Fibroblast of lung (primary cell): ENCODE results near the gene PTPRS. TPM values are rescaled to one million over a fixed set of nuclear protein-coding genes. Genes with fewer than 3 reads are reported as not detected.

Experiments
- DNase-seq, 2 donors: peaks; one replicate each; pipeline versions ENCODE4 v3.0.0 to v3.0.0-alpha.2; 2010; ENCODE audit warnings: low read depth in 2 of 2
- H2AFZ ChIP-seq: 2 replicates; pipeline ENCODE4 v1.5.1; 2012; ENCODE audit warnings: low read length, control low read depth, inconsistent platforms
- H3K27ac ChIP-seq: 2 replicates; pipeline ENCODE4 v1.5.1; 2011; ENCODE audit warnings: low read length, control low read depth; ENCODE audit not compliant: insufficient read depth
- H3K27me3 ChIP-seq: 2 replicates; pipeline ENCODE4 v1.5.1; 2011; ENCODE audit warnings: mild to moderate bottlenecking, low read length; ENCODE audit not compliant: control insufficient read depth, insufficient read depth
- H3K36me3 ChIP-seq: 2 replicates; pipeline ENCODE4 v1.5.1; 2011; ENCODE audit warnings: low read length; ENCODE audit not compliant: control insufficient read depth, insufficient read depth
- H3K4me1 ChIP-seq: 2 replicates; pipeline ENCODE4 v1.5.1; 2011; ENCODE audit warnings: low read length; ENCODE audit not compliant: control insufficient read depth, insufficient read depth; ENCODE audit errors: extremely low read depth
- H3K4me2 ChIP-seq: 2 replicates; pipeline ENCODE4 v1.5.1; 2011; ENCODE audit warnings: low read length, control low read depth; ENCODE audit not compliant: insufficient read depth; ENCODE audit errors: extremely low read depth
- H3K4me3 ChIP-seq, 4 experiments: fragments of 200-600 bp in 1 of 4; sonication (generic) in 1 of 4; replicated peaks in 1 of 4; 2 replicates each; pipeline ENCODE4 v1.5.1; 2011 to 2016; ENCODE audit warnings: low read length in 4 of 4, low read depth in 3 of 4, mild to moderate bottlenecking in 3 of 4, control low read depth in 2 of 4, inconsistent platforms in 1 of 4, mixed read lengths in 1 of 4; ENCODE audit not compliant: insufficient read depth in 1 of 4; ENCODE audit errors: control extremely low read depth in 1 of 4
- H3K79me2 ChIP-seq: 2 replicates; pipeline ENCODE4 v1.5.1; 2012; ENCODE audit warnings: mild to moderate bottlenecking, low read length, inconsistent platforms; ENCODE audit not compliant: control insufficient read depth, insufficient read depth
- H3K9ac ChIP-seq: 2 replicates; pipeline ENCODE4 v1.5.1; 2011; ENCODE audit warnings: mild to moderate bottlenecking, low read length, control low read depth; ENCODE audit not compliant: insufficient read depth
- H3K9me3 ChIP-seq: 2 replicates; pipeline ENCODE4 v1.5.1; 2012; ENCODE audit warnings: low read depth, low read length; ENCODE audit not compliant: control insufficient read depth, insufficient read depth
- H4K20me1 ChIP-seq: 2 replicates; pipeline ENCODE4 v1.5.1; 2011; ENCODE audit warnings: low read length; ENCODE audit not compliant: control insufficient read depth, insufficient read depth; ENCODE audit errors: extremely low read depth
- EZH2 ChIP-seq: IDR thresholded peaks from 2 replicates; pipeline ENCODE4 v1.5.1; 2012; ENCODE audit warnings: low read length, control low read depth, mild to moderate bottlenecking; ENCODE audit errors: missing control alignments
- polyA plus RNA-seq, 2 donors: library from polyadenylated mRNA; depleted of rRNA in 1 of 2; stranded (reverse) in 1 of 2; unstranded in 1 of 2; fragments of >200 nt; gene quantifications; 2 replicates each; pipeline ENCODE4 v1.2.1, GENCODE V29; 2011 to 2012; ENCODE audit warnings: missing spikeins in 1 of 2
- total RNA-seq: library from RNA; depleted of rRNA; stranded (reverse); fragments of >200 nt; gene quantifications from 2 replicates; pipeline ENCODE4 v1.2.1, GENCODE V29; 2014
- TF ChIP-seq, protein P1 (sequence below), 2 donors: IDR thresholded peaks in 1 of 2; conservative IDR thresholded peaks in 1 of 2; 1 replicate in 1 of 2; 2 replicates in 1 of 2; pipeline ENCODE4 v1.5.1; 2011 to 2012; ENCODE audit warnings: low read length in 2 of 2, control low read depth in 1 of 2, inconsistent platforms in 1 of 2, low read depth in 1 of 2, mild to moderate bottlenecking in 1 of 2

PTPRS gene
- total and polyA plus RNA-seq, 2 donors (not counting 1 experiment from before 2014, with no cell fraction given) = 27.9 to 136 TPM

DNA sequence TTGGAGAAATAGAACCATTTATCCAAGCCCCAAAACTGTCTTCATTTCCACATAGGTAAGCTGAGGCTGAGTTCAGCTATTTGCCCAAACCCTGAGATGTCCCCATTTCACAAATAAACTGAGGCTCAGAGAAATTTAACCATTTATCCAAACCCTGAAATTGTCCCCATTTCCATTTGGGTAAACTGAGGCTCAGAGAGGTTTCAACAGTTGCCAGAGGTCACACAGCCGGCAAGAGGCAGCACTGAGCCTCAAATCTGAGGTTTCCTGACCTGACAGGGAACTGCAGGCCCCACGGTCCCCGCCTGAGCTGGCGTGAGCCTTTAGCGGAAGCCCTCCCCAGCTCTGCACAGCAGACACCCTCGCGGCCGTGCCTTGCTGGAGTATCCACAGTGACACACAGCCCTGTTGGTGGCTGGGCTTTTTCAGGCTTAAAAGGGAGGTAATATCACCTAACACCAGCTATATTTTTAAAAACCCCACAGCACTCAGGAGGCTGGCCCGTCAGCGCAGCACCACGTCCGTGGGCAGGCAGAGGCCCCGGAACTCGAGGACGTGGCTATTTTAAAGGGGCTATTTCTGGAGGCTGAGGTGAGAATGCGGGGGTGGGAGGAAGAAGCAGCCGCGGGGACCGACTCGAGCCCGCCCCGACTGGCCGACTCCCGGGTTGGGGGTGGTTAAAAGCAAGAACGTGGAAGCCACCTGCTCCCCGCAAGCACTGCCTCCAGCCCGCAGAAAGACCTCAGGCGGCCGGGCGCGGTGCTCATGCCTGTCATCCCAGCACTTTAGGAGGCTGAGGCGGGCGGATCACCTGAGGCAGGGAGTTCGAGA lies 18.5 kb downstream of the PTPRS start:
- H3K36me3 ChIP-seq = no peaks in the 10 kb centered on the region
- TF ChIP-seq, protein P1, sequence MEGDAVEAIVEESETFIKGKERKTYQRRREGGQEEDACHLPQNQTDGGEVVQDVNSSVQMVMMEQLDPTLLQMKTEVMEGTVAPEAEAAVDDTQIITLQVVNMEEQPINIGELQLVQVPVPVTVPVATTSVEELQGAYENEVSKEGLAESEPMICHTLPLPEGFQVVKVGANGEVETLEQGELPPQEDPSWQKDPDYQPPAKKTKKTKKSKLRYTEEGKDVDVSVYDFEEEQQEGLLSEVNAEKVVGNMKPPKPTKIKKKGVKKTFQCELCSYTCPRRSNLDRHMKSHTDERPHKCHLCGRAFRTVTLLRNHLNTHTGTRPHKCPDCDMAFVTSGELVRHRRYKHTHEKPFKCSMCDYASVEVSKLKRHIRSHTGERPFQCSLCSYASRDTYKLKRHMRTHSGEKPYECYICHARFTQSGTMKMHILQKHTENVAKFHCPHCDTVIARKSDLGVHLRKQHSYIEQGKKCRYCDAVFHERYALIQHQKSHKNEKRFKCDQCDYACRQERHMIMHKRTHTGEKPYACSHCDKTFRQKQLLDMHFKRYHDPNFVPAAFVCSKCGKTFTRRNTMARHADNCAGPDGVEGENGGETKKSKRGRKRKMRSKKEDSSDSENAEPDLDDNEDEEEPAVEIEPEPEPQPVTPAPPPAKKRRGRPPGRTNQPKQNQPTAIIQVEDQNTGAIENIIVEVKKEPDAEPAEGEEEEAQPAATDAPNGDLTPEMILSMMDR (conservative IDR thresholded peaks at IDR 0.05 in 1 of 2, IDR thresholded peaks at IDR 0.05 in 1 of 2; ENCODE audit: low read depth in 1 of 2, low read length in 2 of 2) = no peak
- TF ChIP-seq EZH2 = no peak
- no peak overlapping the region for H3K9ac ChIP-seq
- no peaks in the 10 kb centered on the region for H4K20me1 ChIP-seq
- H3K27me3 ChIP-seq = no peaks in the 10 kb centered on the region
- no peak overlapping the region for H3K4me2 ChIP-seq
- H3K4me3 ChIP-seq = no peak overlapping the region
- H3K9me3 ChIP-seq = no peaks in the 10 kb centered on the region
- H2AFZ ChIP-seq = no peak overlapping the region
- no peak for DNase-seq
- no peak overlapping the region for H3K27ac ChIP-seq
- no peaks in the 10 kb centered on the region for H3K79me2 ChIP-seq
- H3K4me1 ChIP-seq = no peaks in the 10 kb centered on the region

DNA sequence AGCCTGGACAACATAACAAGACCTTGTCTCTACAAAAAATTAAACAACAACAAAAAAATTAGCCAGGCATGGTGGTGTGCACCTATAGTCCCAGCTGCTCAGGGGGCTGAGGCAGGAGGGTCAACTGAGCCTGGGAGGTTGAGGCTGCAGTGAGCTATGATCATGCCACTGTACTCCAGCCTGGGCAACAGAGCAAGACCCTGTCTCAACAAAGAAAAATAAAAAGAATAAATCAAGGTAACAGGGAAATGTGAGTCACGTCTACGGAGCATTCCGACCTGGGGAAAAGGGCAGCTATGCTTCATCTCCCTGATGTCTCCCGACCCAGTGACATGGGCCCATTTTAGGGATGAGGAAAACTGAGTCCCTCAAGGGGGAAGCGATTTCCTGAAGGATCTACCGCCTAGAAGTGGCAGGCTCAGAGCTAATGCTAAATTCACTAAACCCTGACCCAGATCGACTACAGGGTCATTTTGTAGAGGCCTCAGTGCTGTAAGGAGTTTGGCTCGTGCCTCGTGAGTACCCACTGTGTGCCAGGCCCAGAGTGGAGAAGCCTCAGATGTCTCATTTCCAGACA lies 19.5 kb downstream of the PTPRS start:
- Histone ChIP-seq H3K36me3 (no peaks in the 10 kb centered on the region), H2AFZ (no peak overlapping the region), H3K79me2 (no peaks in the 10 kb centered on the region), H3K9ac (no peak overlapping the region), H3K27ac (no peak overlapping the region), H3K4me3 (no peak overlapping the region), H3K4me1 (no peaks in the 10 kb centered on the region), H3K9me3 (no peaks in the 10 kb centered on the region), H3K4me2 (no peak overlapping the region), H3K27me3 (no peaks in the 10 kb centered on the region), H4K20me1 (no peaks in the 10 kb centered on the region)
- DNase-seq = no peak
- TF ChIP-seq EZH2 = no peak
- TF ChIP-seq, protein P1 (conservative IDR thresholded peaks at IDR 0.05 in 1 of 2, IDR thresholded peaks at IDR 0.05 in 1 of 2; ENCODE audit: low read depth in 1 of 2, low read length in 2 of 2) = no peak

DNA sequence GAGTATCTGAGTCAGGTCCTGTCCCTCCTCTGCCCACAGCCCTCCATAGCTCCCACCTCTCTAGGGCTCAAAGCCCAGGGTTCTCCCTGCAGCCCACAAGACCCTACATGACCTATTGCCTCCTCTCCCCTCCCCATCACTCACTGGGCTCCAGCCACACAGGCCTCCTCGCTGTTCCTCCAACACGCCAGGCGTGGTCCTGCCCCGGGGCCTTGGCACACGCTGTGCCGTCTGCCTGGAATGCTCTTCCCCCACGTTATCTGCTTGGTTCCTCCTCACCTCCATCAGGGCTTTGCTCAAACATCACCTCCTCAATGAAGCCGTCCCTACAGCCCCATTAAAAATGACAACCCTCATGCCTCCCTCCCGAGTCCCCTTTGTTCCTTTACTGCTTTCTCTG lies 21.1 kb downstream of the PTPRS start:
- no peak for DNase-seq
- no peaks in the 10 kb centered on the region for H3K36me3 ChIP-seq

More for the DNA sequence above, 21.1 kb downstream of the PTPRS start:
- Histone ChIP-seq H3K4me2 (no peak overlapping the region), H3K79me2 (no peaks in the 10 kb centered on the region), H3K4me1 (no peaks in the 10 kb centered on the region), H3K27me3 (no peaks in the 10 kb centered on the region), H3K4me3 (no peak overlapping the region), H3K9me3 (no peaks in the 10 kb centered on the region), H2AFZ (no peak overlapping the region), H4K20me1 (no peaks in the 10 kb centered on the region), H3K27ac (no peak overlapping the region), H3K9ac (no peak overlapping the region)
- TF ChIP-seq EZH2 = no peak
- TF ChIP-seq, protein P1 (conservative IDR thresholded peaks at IDR 0.05 in 1 of 2, IDR thresholded peaks at IDR 0.05 in 1 of 2; ENCODE audit: low read depth in 1 of 2, low read length in 2 of 2) = no peak
